CD4-positive, alpha-beta T cell treated with Interleukin-17A for 1 hour (primary cell): ENCODE data around the gene ASB14.

Source experiments
- DNase-seq: peaks from one replicate; pipeline ENCODE4 v3.0.0-alpha.2; 2020

Gene ASB14

GRCh38 chr3:57257678-57258077, 34.8 kb downstream of the ASB14 start:
- no peak for DNase-seq

- DNase-seq, result no peak
These were observed 35.6 kb downstream of the ASB14 start for GRCh38 chr3:57256844-57257243.

- DNase-seq, result no peak
These were observed 40.1 kb downstream of the ASB14 start for GRCh38 chr3:57252404-57252803.

GRCh38 chr3:57244946-57245345, 47.5 kb downstream of the ASB14 start:
- no peak for DNase-seq

- no peak for DNase-seq
These were observed 57.6 kb downstream of the ASB14 start for GRCh38 chr3:57234613-57235575.

GRCh38 chr3:57233799-57234198, 58.7 kb downstream of the ASB14 start:
- DNase-seq, result no peak

GRCh38 chr3:57230006-57230405, 62.5 kb downstream of the ASB14 start:
- no peak for DNase-seq

- DNase-seq, result peak; percentile 40
These were observed 64.3 kb downstream of the ASB14 start for GRCh38 chr3:57227930-57228751.

- peak; percentile 88 for DNase-seq
These were observed 65.1 kb downstream of the ASB14 start, which contains the start of gene APPL1 for GRCh38 chr3:57227204-57227929. Gene APPL1 (plus strand): TSS chr3:57227729. CDS start chr3:57227884, 155 bp downstream.

GRCh38 chr3:57226176-57226575, 66.3 kb downstream of the ASB14 start:
- DNase-seq, result no peak

- no peak for DNase-seq
These were observed 67.6 kb downstream of the ASB14 start for GRCh38 chr3:57224856-57225255.

GRCh38 chr3:57221883-57222282, 70.6 kb downstream of the ASB14 start:
- DNase-seq, result no peak
